GM23338 (cell line): ENCODE results near the gene NRG3.

Experiments used
- CTCF ChIP-seq, 2 experiments: fragments of 200-600 bp in 1 of 2; sonication (generic) in 1 of 2; conservative IDR thresholded peaks; 2 replicates each; pipeline versions ENCODE4 v1.5.1 to v1.6.1; 2016 to 2017; ENCODE audit warnings: antibody characterized with exemption in 2 of 2, low read depth in 2 of 2, mild to moderate bottlenecking in 2 of 2, moderate library complexity in 1 of 2
- EZH2 ChIP-seq: fragments of 200-600 bp; sonication (generic); IDR thresholded peaks from one replicate; pipeline ENCODE4 v1.8.0; 2017; ENCODE audit warnings: antibody characterized with exemption, mild to moderate bottlenecking, low read depth; ENCODE audit not compliant: unreplicated experiment
- EZH2phosphoT487 ChIP-seq: fragments of 200-600 bp; sonication (generic); IDR thresholded peaks from one replicate; pipeline ENCODE4 v1.8.1; 2018; ENCODE audit warnings: antibody characterized with exemption; ENCODE audit not compliant: unreplicated experiment
- POLR2AphosphoS5 ChIP-seq: IDR thresholded peaks from 2 replicates; pipeline ENCODE4 v1.6.1; 2016; ENCODE audit warnings: antibody characterized with exemption, low read depth
- ZNF331 ChIP-seq: fragments of 250-450 bp; sonication (Bioruptor Pico); IDR thresholded peaks from 2 replicates; pipeline ENCODE4 v1.5.0; 2020; ENCODE audit warnings: low read depth, mild to moderate bottlenecking, moderate library complexity

- TF ChIP-seq CTCF (conservative IDR thresholded peaks at IDR 0.05; ENCODE audit: low read depth in 2 of 2) (no peak), EZH2phosphoT487 (no peak), POLR2AphosphoS5 (no peak), ZNF331 (CRISPR knock-in tag) (no peak), EZH2 (no peak)
These were observed 1137.9 kb downstream of the NRG3 start for GRCh38 chr10:83012866-83013265.
